Measurements from ENCODE around the gene OR9G1. TPM values are rescaled to one million over a fixed set of nuclear protein-coding genes. Genes with fewer than 3 reads are reported as not detected.

OR9G1 gene
- not detected in 2 replicates for total RNA-seq

GRCh38 chr11:56698795-56699194 is at the start of gene OR9G1:
TSS of gene OR9G1 (plus strand) at chr11:56699095. CDS start at chr11:56700388, 1,293 bp downstream.

GRCh38 chr11:56663386-56663785 is 35.5 kb upstream of the OR9G1 start, which contains the start of gene OR5AR1:
TSS of gene OR5AR1 (plus strand) at chr11:56663686. CDS start at chr11:56663686, 0 bp downstream.

GRCh38 chr11:56748597-56748996 is 49.7 kb downstream of the OR9G1 start, which contains the start of gene OR9G4:
TSS of gene OR9G4 (minus strand) at chr11:56748697. CDS start at chr11:56743766, 4,931 bp downstream.

Other genes with a start within 250 kb of the OR9G1 start
- gene OR5M3, start 225.7 kb upstream of the OR9G1 start, total RNA-seq = not detected in 2 replicates
- not detected in 2 replicates for gene OR5M8, start 207.7 kb upstream of the OR9G1 start, total RNA-seq
- gene OR5M11, start 155.8 kb upstream of the OR9G1 start, total RNA-seq = not detected in 2 replicates
- gene OR5M10, start 121.4 kb upstream of the OR9G1 start, total RNA-seq = not detected in 2 replicates
- gene OR5M1, start 84.2 kb upstream of the OR9G1 start, total RNA-seq = not detected in 2 replicates
- not detected in 2 replicates for gene OR5AP2, start 56.7 kb upstream of the OR9G1 start, total RNA-seq
- gene OR5AR1, start 35.4 kb upstream of the OR9G1 start, total RNA-seq = not detected in 2 replicates
- gene OR9G4, start 49.6 kb downstream of the OR9G1 start, total RNA-seq = not detected in 2 replicates